SK-N-SH treated with all-trans-retinoic acid at 6 μM for 48 hours (cell line): ENCODE measurements around the gene NRARP.

Experiments
- ARNTL ChIP-seq: fragments of 450-650 bp; formaldehyde crosslinking; IDR thresholded peaks from 2 replicates; pipeline ENCODE4 v1.5.0; 2020; ENCODE audit warnings: low read depth, mild to moderate bottlenecking, moderate library complexity, borderline replicate concordance
- BACH2 ChIP-seq: fragments of 250-450 bp; sonication (Bioruptor Pico); IDR thresholded peaks from 2 replicates; pipeline ENCODE4 v1.9.0; 2021; ENCODE audit warnings: mild to moderate bottlenecking, borderline replicate concordance
- OSR1 ChIP-seq: fragments of 250-450 bp; sonication (Bioruptor Pico); IDR thresholded peaks from 2 replicates; pipeline ENCODE4 v1.8.0; 2022; ENCODE audit warnings: moderate library complexity, mild to moderate bottlenecking, inconsistent platforms
- TCF4 ChIP-seq: fragments of 250-450 bp; sonication (Bioruptor Pico); IDR thresholded peaks from 2 replicates; pipeline ENCODE4 v1.8.0; 2021; ENCODE audit warnings: mild to moderate bottlenecking, moderate library complexity, borderline replicate concordance
- ZFP3 ChIP-seq: fragments of 250-450 bp; sonication (Bioruptor Pico); IDR thresholded peaks from 2 replicates; pipeline ENCODE4 v1.5.0; 2020; ENCODE audit warnings: mild to moderate bottlenecking, moderate library complexity
- ZFP30 ChIP-seq: fragments of 450-650 bp; formaldehyde crosslinking; IDR thresholded peaks from 2 replicates; pipeline ENCODE4 v1.5.0; 2022; ENCODE audit warnings: mild to moderate bottlenecking, moderate library complexity

DNA sequence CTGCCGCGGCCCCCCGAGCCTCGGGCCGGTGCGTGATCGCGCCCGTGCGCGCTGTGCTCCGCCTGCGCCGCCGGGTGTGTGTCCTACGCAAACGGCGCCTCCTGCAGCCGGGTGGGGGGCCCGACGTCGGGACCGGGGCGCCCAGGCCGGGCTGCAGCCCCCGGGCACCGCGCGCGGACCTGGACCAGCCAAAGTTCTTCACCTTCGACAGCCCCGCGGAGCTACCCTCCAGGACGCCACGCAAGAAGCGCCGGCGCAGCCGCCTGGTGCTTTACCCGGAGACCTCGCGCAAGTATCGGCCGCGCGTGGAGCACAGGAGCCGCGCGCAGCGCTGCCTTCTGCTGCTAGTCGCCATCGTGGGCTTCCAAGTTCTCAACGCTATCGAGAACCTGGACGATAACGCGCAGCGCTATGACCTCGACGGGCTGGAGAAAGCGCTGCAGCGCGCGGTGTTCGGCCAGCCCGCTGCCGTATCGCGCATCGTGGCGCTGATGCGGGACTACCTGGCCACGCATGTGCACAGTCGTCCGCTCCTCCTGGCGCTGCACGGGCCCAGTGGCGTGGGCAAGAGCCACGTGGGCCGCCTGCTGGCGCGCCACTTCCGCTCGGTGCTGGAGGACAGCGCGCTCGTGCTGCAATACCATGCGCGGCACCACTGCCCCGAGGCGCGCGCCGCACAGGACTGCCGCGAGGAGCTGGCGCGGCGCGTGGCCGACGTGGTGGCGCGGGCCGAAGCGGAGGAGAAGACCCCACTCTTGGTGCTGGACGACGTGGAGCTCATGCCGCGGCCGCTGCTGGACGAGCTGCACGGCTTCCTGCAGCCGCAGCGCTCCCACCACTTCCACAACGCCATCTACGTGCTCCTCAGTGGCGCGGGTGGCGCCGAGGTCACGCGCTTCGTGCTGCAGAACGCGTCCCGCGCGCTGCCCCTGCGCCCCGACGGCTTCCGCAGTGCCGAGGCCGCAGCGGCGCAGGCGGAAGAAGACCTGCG, 23.1 kb downstream of the NRARP start:
- TF ChIP-seq ZFP3 (CRISPR knock-in tag) (no peak), TCF4 (CRISPR knock-in tag) (no peak), OSR1 (no peak), ZFP30 (CRISPR knock-in tag) (no peak), BACH2 (CRISPR knock-in tag) (no peak), ARNTL (no peak)
